RWPE1 (cell line): ENCODE data around the gene ZMPSTE24.
"Not testable (repeated sequence)": the region's sequence is repeated elsewhere in the genome, so short reads cannot be mapped to it uniquely, and the experiment has no call there.

Source experiments
- CTCF ChIA-PET: fragments of 350-600 bp; sonication (Branson Sonifier 250); formaldehyde crosslinking; extraction: SDS; loops from one replicate; lab custom pipeline; 2021; lab: Yijun Ruan, JAX
- POLR2A ChIA-PET: fragments of 400-600 bp; formaldehyde crosslinking; extraction: SDS; loops from one replicate; lab custom pipeline; 2020; ENCODE audit warnings: antibody characterized with exemption; ENCODE audit not compliant: low non-redundant PET; lab: Yijun Ruan, JAX
- DNase-seq: peaks from one replicate; pipeline ENCODE4 v3.0.0; 2012; ENCODE audit warnings: low spot score
- H3K27ac ChIP-seq: fragments of 450-650 bp; 2 replicates; pipeline ENCODE4 v1.5.1; 2017
- TF ChIP-seq, protein P1 (sequence below): fragments of 450-650 bp; conservative IDR thresholded peaks from 2 replicates; pipeline ENCODE4 v1.5.1; 2017; ENCODE audit warnings: low read depth, mild to moderate bottlenecking

Gene ZMPSTE24

DNA sequence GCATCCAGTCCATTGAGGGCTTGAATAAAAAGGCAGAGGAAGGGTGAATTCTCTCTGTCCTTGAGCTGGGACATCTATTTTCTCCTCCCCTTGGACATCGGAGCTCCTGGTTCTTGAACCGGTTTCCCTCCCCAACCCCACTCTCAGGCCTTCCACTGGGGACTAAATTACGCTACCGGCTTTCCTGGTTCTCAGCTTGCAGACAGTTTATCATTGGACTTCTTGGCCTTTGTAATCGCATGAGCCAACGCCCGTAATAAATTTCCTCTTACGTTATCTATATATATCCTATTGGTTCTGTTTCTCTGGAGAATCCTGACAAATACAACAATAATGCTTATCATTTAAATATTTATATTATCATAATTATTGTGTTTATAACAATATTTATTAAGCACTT is 79.4 kb downstream of the ZMPSTE24 start:
- TF ChIP-seq, protein P1, sequence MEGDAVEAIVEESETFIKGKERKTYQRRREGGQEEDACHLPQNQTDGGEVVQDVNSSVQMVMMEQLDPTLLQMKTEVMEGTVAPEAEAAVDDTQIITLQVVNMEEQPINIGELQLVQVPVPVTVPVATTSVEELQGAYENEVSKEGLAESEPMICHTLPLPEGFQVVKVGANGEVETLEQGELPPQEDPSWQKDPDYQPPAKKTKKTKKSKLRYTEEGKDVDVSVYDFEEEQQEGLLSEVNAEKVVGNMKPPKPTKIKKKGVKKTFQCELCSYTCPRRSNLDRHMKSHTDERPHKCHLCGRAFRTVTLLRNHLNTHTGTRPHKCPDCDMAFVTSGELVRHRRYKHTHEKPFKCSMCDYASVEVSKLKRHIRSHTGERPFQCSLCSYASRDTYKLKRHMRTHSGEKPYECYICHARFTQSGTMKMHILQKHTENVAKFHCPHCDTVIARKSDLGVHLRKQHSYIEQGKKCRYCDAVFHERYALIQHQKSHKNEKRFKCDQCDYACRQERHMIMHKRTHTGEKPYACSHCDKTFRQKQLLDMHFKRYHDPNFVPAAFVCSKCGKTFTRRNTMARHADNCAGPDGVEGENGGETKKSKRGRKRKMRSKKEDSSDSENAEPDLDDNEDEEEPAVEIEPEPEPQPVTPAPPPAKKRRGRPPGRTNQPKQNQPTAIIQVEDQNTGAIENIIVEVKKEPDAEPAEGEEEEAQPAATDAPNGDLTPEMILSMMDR = no peak

DNA sequence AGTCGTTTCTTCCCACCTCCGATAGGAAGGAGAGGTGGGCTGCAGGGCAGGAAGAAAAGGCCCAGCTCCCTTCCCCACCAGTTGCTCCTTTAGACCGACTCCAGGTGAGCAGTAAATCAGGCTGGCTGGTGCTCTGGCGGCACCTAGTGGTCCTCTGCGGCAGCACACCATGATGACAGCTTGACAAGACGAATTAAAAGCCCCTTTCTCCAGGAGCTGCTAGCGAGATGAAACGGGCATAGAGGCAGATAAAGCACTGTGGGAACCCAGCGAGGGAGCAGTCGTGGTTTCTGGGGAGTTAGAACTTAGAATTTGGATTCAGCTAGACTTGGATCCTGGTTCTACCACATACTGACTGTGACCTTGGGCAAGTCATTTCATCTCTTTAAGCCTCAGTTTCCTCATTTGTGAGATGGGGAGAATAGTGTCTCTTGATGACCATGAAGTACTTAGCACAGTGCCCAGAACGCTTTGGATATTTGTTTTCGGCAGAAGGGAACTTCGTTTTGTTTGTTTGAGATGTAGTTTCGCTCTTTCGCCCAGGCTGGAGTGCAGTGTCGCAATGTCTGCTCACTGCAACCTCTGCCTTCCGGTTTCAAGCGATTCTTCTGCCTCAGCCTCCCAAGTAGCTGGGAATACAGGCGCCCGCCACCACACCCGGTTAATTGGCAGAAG is 80.8 kb downstream of the ZMPSTE24 start:
- CTCF ChIA-PET = interaction anchor here (0.5 to 3.5 kb wide), 48 partner anchors 12 to 377 kb away, joined by 3 to 55 read pairs (median 4); partner anchors contain the start of genes COL9A2 and SMAP2
- peak; percentile 80 for DNase-seq
- TF ChIP-seq, protein P1 = peak; percentile 98
- POLR2A ChIA-PET = no interaction called here
- H3K27ac ChIP-seq = no peak overlapping the region

More for the DNA sequence above, 79.4 kb downstream of the ZMPSTE24 start:
- no peak for DNase-seq
- ChIA-PET CTCF (interaction anchor here (1.1 to 3.5 kb wide), 6 partner anchors 17 to 248 kb away, joined by 4 to 55 read pairs (median 6); no protein-coding TSS in a partner anchor), POLR2A (no interaction called here)
- H3K27ac ChIP-seq = no peak overlapping the region

DNA sequence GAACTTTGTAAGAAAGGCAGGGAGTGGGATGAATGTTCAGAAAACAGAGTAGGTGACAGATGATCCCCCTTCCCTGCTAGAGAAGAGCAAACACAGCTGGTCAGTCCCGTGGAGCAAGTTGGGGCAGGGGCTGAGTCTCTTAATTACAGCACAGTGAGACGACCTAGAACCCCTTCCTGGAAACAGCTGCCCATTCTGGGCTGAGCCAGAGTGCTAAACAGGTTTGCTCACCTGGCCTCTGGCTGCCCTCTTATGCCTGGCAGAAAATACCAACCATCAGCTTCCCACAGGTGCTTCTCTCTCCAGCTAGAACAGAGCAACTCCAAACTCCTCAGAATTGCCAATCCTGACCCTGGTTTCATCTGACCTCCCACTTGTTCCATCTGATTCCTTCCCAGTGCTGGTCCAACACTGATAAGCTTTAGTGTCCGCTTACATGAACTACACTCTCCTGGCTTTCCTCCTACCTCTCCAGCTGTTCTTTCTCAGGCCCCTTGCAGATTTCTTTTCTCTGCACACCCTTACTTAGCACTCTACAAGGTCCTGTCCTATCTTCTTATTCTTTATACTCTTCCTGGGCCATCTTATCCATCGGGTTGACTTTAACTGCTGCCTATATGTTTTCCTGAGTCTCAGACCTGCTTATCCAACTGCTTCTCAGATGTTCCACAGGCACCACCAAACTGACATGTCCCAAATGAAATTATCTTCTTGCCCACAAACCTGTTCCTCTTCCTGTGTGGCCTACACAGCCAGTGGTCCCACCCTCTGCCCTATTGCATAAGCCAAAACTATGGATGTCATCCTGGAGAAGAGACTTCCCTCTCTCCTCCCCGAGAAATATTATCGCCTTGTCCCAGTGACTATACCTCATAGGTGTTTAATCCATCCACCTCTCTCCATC is 81.6 kb downstream of the ZMPSTE24 start:
- no peak for DNase-seq
- TF ChIP-seq, protein P1 = no peak
- POLR2A ChIA-PET = no interaction called here
- CTCF ChIA-PET = interaction anchor here (0.5 to 3.5 kb wide), 34 partner anchors 13 to 370 kb away, joined by 3 to 55 read pairs (median 5); partner anchors contain the start of genes COL9A2 and SMAP2
- H3K27ac ChIP-seq = no peak overlapping the region

DNA sequence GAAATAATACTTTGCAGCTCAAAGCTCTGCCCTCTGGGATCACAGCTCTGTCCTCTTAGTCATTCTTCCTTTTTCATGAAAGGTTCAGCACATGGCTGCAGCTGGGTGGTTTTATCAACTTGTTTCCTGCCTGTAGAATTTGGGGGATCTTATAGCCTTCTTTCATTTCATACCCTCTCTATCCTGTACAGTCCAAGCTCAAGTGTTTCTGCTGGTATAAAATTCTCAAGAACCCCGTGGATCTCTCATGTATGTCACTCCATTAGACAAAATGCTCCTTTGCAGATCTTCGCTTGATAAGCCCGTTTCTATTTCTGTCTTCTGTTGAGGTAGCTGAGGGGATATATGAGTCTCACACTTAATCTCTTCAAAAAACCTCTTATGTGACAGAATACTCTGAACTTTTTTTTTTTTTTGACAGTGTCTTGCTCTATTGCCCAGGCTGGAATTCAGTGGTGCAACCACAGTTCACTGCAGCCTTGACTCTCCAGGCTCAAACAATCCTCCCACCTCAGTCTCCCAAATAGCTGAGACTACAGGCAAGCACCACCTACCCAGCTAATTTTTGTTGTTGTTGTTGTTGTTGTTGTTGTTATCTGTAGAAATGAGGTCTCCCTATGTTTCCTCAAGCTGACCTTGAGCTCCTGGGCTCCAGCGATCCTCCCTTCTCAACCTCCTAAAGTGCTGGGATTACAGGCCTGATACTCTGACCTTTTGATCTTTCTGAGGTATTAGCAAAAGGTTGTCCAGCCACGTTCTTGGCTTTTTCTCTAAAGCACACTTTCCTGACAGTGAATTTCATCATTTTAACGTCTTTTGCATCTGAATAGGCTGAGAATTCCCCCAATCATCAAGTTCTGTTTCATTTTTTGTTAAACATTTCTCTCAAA is 83.7 kb downstream of the ZMPSTE24 start:
- POLR2A ChIA-PET = no interaction called here
- CTCF ChIA-PET = interaction anchor here (0.6 to 1.2 kb wide), 3 partner anchors 24 to 253 kb away, joined by 3 to 4 read pairs (median 3); partner anchors contain the start of gene COL9A2

DNA sequence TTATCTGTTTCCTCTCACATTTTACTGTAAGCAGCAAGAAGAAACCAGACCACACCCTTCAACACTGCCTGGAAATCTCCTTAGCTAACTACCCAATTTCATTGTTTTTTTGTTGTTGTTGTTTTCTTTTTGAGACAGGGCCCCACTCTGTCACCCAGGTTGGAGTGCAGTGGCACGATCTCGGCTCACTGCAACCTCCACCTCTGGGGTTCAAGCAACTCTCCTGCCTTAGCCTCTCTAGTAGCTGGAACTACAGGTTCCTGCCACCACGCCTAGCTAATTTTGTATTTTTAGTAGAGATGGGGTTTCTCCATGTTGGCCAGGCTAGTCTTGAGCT is 84.3 kb downstream of the ZMPSTE24 start:
- H3K27ac ChIP-seq, DNase-seq, POLR2A ChIA-PET: not testable (repeated sequence)
- CTCF ChIA-PET = interaction anchor here (1.2 kb wide), 1 partner anchor 25 kb away, joined by 3 read pairs; the partner anchor contains the start of gene COL9A2

More for the DNA sequence above, 83.7 kb downstream of the ZMPSTE24 start:
- H3K27ac ChIP-seq = no peak overlapping the region
- DNase-seq = no peak
- TF ChIP-seq, protein P1 = no peak
